ENCODE data around the gene AADACL2. TPM values are rescaled to one million over a fixed set of nuclear protein-coding genes. Genes with fewer than 3 reads are reported as not detected.
"Not testable (repeated sequence)": the region's sequence is repeated elsewhere in the genome, so short reads cannot be mapped to it uniquely, and the experiment has no call there.

AADACL2 gene
- total and polyA plus RNA-seq, 3 experiments from 2014 or later: not detected

DNA sequence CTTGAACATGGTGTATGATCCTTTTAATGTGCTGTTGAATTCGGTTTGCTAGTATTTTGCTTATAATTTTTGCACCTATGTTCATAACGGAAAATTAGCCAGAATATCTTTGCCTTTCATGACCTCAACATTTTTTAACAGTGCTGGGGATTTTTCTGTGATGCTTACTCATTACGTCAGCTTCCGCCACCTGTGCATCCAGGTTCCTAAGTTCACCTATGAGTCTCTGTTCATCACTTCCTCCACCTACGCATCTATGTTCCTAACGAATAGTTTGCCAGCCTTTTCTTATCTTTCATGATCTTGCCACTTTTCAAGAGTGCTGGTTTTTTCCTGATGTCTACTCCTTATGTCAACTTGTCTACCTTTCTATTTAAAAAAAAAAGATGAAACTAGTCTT, 16.5 kb downstream of the AADACL2 start:
- ChIA-PET POLR2A (no interaction called here), CTCF (no interaction called here)
- H3K9me3 ChIP-seq (ENCODE audit: low read length): no peaks in the 10 kb centered on the region
- H3K4me3 ChIP-seq (ENCODE audit: low read length): no peak overlapping the region
- DNase-seq: no peak
- H3K27ac ChIP-seq (ENCODE audit: low read depth, low read length): no peak overlapping the region
- H3K27me3 ChIP-seq (ENCODE audit: insufficient read depth, low read length, poor library complexity, severe bottlenecking): no peaks in the 10 kb centered on the region
- H3K36me3 ChIP-seq (ENCODE audit: insufficient read depth, low read length): no peaks in the 10 kb centered on the region
- Mint-ChIP-seq H3K27ac (no peak overlapping the region), H3K9me3 (peaks cover 2 to 8% (median 5%) of the 10 kb centered on the region in 5 donors), H3K36me3 (no peaks in the 10 kb centered on the region), H3K4me1 (no peaks in the 10 kb centered on the region), H3K4me3 (no peak overlapping the region), H3K27me3 (peaks cover 5 to 30% of the 10 kb centered on the region in 2 donors)
- no peaks in the 10 kb centered on the region for H3K4me1 ChIP-seq (ENCODE audit: insufficient read depth, low read length)

DNA sequence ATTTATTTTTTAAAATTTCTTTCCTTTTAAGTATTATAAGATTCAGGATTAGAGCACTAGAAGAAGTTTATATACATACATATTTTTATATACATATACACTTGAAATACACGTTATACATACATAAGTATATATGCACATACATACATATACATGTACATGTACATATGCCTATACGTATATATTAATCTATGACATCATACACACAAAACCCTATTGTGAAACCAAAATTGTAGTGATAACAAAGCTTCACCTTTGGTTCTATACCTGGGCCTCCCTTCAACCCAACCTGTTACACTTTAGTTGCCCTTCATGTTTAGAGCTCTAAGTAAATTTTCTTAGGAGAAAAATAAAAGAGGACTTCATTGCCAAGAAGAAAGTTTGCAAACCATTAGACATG, 17.0 kb downstream of the AADACL2 start:
- no peak overlapping the region for H3K4me3 ChIP-seq (ENCODE audit: low read length)
- CTCF ChIA-PET: no interaction called here

DNA sequence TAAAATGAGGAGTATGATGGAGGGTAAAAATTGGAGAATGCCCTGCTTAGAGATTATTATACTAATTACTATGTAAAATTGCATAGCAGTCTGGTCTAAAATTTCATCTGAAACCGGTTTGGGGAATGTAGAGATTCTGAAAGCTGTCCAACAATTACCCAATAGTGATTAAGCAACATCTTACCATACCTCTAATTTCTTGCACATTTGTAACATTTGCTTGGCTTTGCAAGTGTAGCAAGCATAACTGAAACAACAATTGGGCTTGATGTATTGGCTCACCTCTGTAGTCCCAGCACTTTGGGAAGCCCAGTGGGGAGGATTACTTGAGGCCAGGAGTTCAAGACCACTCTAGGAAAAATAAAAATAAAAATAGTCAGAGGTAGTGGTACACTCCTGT, 17.4 kb downstream of the AADACL2 start:
- Histone ChIP-seq H3K4me3 (ENCODE audit: low read length) (no peak overlapping the region), H3K27me3 (ENCODE audit: insufficient read depth, low read length, poor library complexity, severe bottlenecking) (no peaks in the 10 kb centered on the region), H3K36me3 (ENCODE audit: insufficient read depth, low read length) (no peaks in the 10 kb centered on the region), H3K9me3 (ENCODE audit: low read length) (no peaks in the 10 kb centered on the region), H3K27ac (ENCODE audit: low read depth, low read length) (no peak overlapping the region), H3K4me1 (ENCODE audit: insufficient read depth, low read length) (no peaks in the 10 kb centered on the region)
- no peaks in the 10 kb centered on the region for H3K4me1 Mint-ChIP-seq
- H3K27me3 Mint-ChIP-seq: peaks cover 5 to 30% of the 10 kb centered on the region in 2 donors
- H3K4me3 Mint-ChIP-seq: no peak overlapping the region
- no peaks in the 10 kb centered on the region for H3K36me3 Mint-ChIP-seq
- DNase-seq: no peak
- H3K9me3 Mint-ChIP-seq: peaks cover 2 to 8% (median 5%) of the 10 kb centered on the region in 5 donors
- H3K27ac Mint-ChIP-seq: no peak overlapping the region
- POLR2A ChIA-PET: no interaction called here
- CTCF ChIA-PET: no interaction called here

More for the DNA sequence above, 17.0 kb downstream of the AADACL2 start:
- DNase-seq: no peak
- POLR2A ChIA-PET: no interaction called here
- Mint-ChIP-seq H3K4me3 (no peak overlapping the region), H3K4me1 (no peaks in the 10 kb centered on the region), H3K27ac (no peak overlapping the region), H3K36me3 (no peaks in the 10 kb centered on the region), H3K27me3 (peaks cover 5 to 30% of the 10 kb centered on the region in 2 donors), H3K9me3 (peaks cover 2 to 8% (median 5%) of the 10 kb centered on the region in 5 donors)
- no peak overlapping the region for H3K27ac ChIP-seq (ENCODE audit: low read depth, low read length)
- H3K36me3 ChIP-seq (ENCODE audit: insufficient read depth, low read length): no peaks in the 10 kb centered on the region
- H3K27me3 ChIP-seq (ENCODE audit: insufficient read depth, low read length, poor library complexity, severe bottlenecking): no peaks in the 10 kb centered on the region
- H3K9me3 ChIP-seq (ENCODE audit: low read length): no peaks in the 10 kb centered on the region
- no peaks in the 10 kb centered on the region for H3K4me1 ChIP-seq (ENCODE audit: insufficient read depth, low read length)

DNA sequence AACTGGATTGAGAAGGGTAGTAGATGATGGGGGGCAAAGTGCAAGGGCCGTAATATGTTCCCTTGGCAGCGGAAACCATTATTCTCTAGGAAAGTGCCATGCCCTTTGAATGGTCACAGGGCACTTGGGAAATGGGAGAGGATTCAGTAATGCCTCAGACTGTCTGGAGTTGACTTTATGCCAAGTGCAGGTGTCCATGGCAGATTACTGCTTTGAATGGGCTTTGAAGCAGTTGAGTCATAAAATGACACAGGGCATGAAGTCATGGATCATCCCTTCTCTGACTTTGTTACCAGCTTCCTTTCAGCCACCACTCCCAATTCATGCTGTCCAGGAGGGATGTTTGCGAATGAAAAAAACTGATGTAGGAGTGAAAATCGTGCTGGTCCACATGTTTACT, 20.1 kb downstream of the AADACL2 start:
- DNase-seq: no peak
- H3K27me3 ChIP-seq (ENCODE audit: insufficient read depth, low read length, poor library complexity, severe bottlenecking): no peaks in the 10 kb centered on the region
- Mint-ChIP-seq H3K36me3 (no peaks in the 10 kb centered on the region), H3K27me3 (peaks cover 5 to 22% of the 10 kb centered on the region in 2 donors), H3K9me3 (peaks cover 0 to 5% (median 4%) of the 10 kb centered on the region in 5 donors), H3K27ac (no peak overlapping the region), H3K4me1 (no peaks in the 10 kb centered on the region), H3K4me3 (no peak overlapping the region)
- ChIA-PET POLR2A (no interaction called here), CTCF (no interaction called here)
- no peak overlapping the region for H3K27ac ChIP-seq (ENCODE audit: low read depth, low read length)
- H3K4me3 ChIP-seq (ENCODE audit: low read length): no peak overlapping the region
- no peaks in the 10 kb centered on the region for H3K9me3 ChIP-seq (ENCODE audit: low read length)
- no peaks in the 10 kb centered on the region for H3K36me3 ChIP-seq (ENCODE audit: insufficient read depth, low read length)
- H3K4me1 ChIP-seq (ENCODE audit: insufficient read depth, low read length): no peaks in the 10 kb centered on the region

DNA sequence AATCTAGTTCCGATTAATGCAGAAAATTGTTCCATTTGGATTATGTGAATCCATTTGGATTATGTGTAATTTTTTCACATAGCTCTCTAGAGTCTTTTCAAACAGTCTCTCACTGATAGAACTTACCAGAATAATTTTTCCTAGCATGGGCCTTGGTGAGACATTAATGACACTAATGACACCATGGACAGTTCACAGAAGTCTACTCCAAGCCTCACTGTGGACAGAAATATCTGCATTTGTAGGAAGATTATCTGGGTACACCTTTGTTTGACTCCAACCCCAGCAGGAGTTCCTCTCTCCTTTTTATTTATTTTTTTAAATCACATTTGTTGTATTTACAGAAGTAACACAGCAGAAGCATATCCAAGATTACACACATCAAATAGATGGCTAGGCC, 27.9 kb downstream of the AADACL2 start:
- H3K27me3 Mint-ChIP-seq: peaks cover 1 to 4% of the 10 kb centered on the region in 2 donors
- peaks cover 0 to 1% (median 0%) of the 10 kb centered on the region in 5 donors for H3K9me3 Mint-ChIP-seq
- Histone ChIP-seq H3K36me3 (ENCODE audit: insufficient read depth, low read length) (no peaks in the 10 kb centered on the region), H3K4me3 (ENCODE audit: low read length) (no peak overlapping the region), H3K27ac (ENCODE audit: low read depth, low read length) (no peak overlapping the region), H3K27me3 (ENCODE audit: insufficient read depth, low read length, poor library complexity, severe bottlenecking) (no peaks in the 10 kb centered on the region), H3K9me3 (ENCODE audit: low read length) (no peaks in the 10 kb centered on the region), H3K4me1 (ENCODE audit: insufficient read depth, low read length) (no peaks in the 10 kb centered on the region)
- POLR2A ChIA-PET: no interaction called here
- no peaks in the 10 kb centered on the region for H3K36me3 Mint-ChIP-seq
- DNase-seq: no peak
- H3K4me1 Mint-ChIP-seq: no peaks in the 10 kb centered on the region
- no peak overlapping the region for H3K27ac Mint-ChIP-seq
- no peak overlapping the region for H3K4me3 Mint-ChIP-seq
- CTCF ChIA-PET: no interaction called here

DNA sequence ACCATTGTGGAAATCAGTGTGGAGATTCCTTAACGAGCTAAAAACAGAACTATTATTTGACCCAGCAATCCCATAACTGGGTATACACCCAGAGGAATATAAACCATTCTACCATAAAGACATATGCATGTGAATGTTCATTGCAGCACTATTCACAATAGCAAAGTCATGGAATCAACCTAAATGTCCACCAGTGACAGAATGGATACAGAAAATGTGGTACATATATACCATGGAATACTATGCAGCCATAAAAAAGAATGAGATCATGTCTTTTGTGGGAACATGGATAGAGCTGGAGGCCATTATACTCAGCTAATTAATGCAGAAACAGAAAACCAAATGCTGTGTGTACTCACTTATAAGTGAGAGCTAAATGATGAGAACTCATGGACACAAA, 31.0 kb downstream of the AADACL2 start:
- H3K27ac Mint-ChIP-seq; DNase-seq; H3K4me3 Mint-ChIP-seq; H3K4me3 ChIP-seq (ENCODE audit: low read length); H3K27ac ChIP-seq (ENCODE audit: low read depth, low read length); POLR2A ChIA-PET; H3K36me3 ChIP-seq (ENCODE audit: insufficient read depth, low read length); H3K27me3 ChIP-seq (ENCODE audit: insufficient read depth, low read length, poor library complexity, severe bottlenecking); H3K9me3 Mint-ChIP-seq; H3K4me1 Mint-ChIP-seq; H3K9me3 ChIP-seq (ENCODE audit: low read length); H3K4me1 ChIP-seq (ENCODE audit: insufficient read depth, low read length); H3K36me3 Mint-ChIP-seq; CTCF ChIA-PET: not testable (repeated sequence)
- H3K27me3 Mint-ChIP-seq: peaks cover 1 to 11% of the 10 kb centered on the region in 2 donors

DNA sequence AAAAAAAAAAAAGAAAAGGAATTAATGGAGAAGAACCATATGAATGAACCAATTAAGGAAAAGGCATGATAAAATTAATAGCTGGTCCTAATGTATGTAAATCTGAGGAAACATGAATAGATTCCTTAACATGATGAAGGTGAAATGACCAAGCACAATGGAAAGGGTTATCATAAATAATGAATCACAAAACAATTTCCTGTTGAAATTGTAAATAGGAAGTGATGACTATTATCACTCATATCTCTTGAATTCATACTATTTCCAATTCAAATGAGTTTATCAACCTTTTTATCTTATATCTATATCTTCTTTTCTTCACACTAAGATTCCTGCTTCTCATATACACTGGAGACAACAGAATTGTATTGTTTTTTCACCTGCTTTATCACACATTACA, 32.0 kb downstream of the AADACL2 start:
- Histone ChIP-seq H3K4me1 (ENCODE audit: insufficient read depth, low read length) (no peaks in the 10 kb centered on the region), H3K27me3 (ENCODE audit: insufficient read depth, low read length, poor library complexity, severe bottlenecking) (no peaks in the 10 kb centered on the region), H3K4me3 (ENCODE audit: low read length) (no peak overlapping the region), H3K27ac (ENCODE audit: low read depth, low read length) (no peak overlapping the region), H3K9me3 (ENCODE audit: low read length) (no peaks in the 10 kb centered on the region), H3K36me3 (ENCODE audit: insufficient read depth, low read length) (no peaks in the 10 kb centered on the region)
- ChIA-PET CTCF (no interaction called here), POLR2A (no interaction called here)
- no peak overlapping the region for H3K4me3 Mint-ChIP-seq
- peaks cover 1 to 15% of the 10 kb centered on the region in 2 donors for H3K27me3 Mint-ChIP-seq
- H3K9me3 Mint-ChIP-seq: peaks cover 0 to 3% (median 0%) of the 10 kb centered on the region in 5 donors
- no peaks in the 10 kb centered on the region for H3K36me3 Mint-ChIP-seq
- no peaks in the 10 kb centered on the region for H3K4me1 Mint-ChIP-seq
- DNase-seq: no peak
- no peak overlapping the region for H3K27ac Mint-ChIP-seq

DNA sequence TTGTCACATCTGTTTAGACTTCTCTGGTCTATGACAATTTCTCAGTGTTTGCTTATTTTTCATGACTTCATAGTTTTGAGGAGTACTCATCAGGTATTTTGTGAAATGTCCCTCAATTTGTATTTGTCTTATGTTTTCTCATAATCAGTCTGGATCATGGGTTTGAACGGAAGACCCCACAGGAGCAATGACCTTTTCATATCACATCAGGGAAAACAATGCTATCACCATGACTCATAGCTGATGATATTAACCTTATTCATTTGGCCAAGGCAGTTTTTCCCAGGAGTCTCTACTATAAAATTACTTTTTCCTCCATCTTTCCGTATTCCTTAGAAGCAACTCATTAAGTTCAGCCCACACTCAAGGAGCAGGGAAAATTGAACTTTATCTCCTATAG, 32.7 kb downstream of the AADACL2 start:
- H3K27me3 ChIP-seq (ENCODE audit: insufficient read depth, low read length, poor library complexity, severe bottlenecking): no peaks in the 10 kb centered on the region
- Mint-ChIP-seq H3K4me3 (no peak overlapping the region), H3K4me1 (no peaks in the 10 kb centered on the region), H3K27ac (no peak overlapping the region), H3K36me3 (no peaks in the 10 kb centered on the region), H3K9me3 (peaks cover 0 to 3% (median 0%) of the 10 kb centered on the region in 5 donors), H3K27me3 (peaks cover 1 to 15% of the 10 kb centered on the region in 2 donors)
- no peaks in the 10 kb centered on the region for H3K4me1 ChIP-seq (ENCODE audit: insufficient read depth, low read length)
- H3K27ac ChIP-seq (ENCODE audit: low read depth, low read length): no peak overlapping the region
- ChIA-PET POLR2A (no interaction called here), CTCF (no interaction called here)
- H3K4me3 ChIP-seq (ENCODE audit: low read length): no peak overlapping the region
- no peaks in the 10 kb centered on the region for H3K9me3 ChIP-seq (ENCODE audit: low read length)
- DNase-seq: no peak
- H3K36me3 ChIP-seq (ENCODE audit: insufficient read depth, low read length): no peaks in the 10 kb centered on the region

DNA sequence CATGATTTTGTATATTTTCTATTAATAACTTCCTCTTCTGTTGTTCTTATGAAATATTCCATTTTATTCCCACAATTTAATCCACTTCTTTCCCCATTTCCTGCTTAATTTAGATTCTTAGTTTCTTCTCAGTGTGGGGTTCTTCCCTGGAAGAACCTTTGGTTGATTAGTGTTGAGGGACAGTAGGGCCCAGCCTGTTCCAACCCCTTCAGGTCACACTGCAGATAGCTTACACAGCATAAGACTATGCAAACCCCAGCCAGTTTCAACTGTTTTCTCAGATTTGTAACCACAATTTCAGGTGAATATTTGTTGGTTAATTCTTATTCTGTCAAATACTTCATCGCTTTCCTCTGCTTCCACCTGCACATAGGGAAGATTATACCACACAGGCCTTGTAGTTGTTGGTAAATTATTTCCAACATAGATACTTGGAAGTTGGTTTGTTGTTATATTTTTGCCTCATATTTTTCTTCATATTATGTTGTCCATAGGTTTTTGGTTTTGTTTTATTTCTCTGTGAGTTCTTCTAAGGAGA, 34.7 kb downstream of the AADACL2 start:
- no peak overlapping the region for H3K27ac Mint-ChIP-seq
- no peak overlapping the region for H3K27ac ChIP-seq (ENCODE audit: low read depth, low read length)
- H3K36me3 ChIP-seq (ENCODE audit: insufficient read depth, low read length): no peaks in the 10 kb centered on the region
- peaks cover 1 to 19% of the 10 kb centered on the region in 2 donors for H3K27me3 Mint-ChIP-seq
- ChIA-PET CTCF (no interaction called here), POLR2A (no interaction called here)
- H3K9me3 Mint-ChIP-seq: peaks cover 0 to 3% (median 0%) of the 10 kb centered on the region in 5 donors
- no peaks in the 10 kb centered on the region for H3K27me3 ChIP-seq (ENCODE audit: insufficient read depth, low read length, poor library complexity, severe bottlenecking)
- no peaks in the 10 kb centered on the region for H3K4me1 ChIP-seq (ENCODE audit: insufficient read depth, low read length)
- no peaks in the 10 kb centered on the region for H3K9me3 ChIP-seq (ENCODE audit: low read length)
- no peaks in the 10 kb centered on the region for H3K4me1 Mint-ChIP-seq
- H3K4me3 Mint-ChIP-seq: no peak overlapping the region
- no peak overlapping the region for H3K4me3 ChIP-seq (ENCODE audit: low read length)
- H3K36me3 Mint-ChIP-seq: peaks cover 0 to 3% (median 0%) of the 10 kb centered on the region in 3 donors
- DNase-seq: no peak
